ENCODE measurements around the gene ZBTB7A. TPM values are rescaled to one million over a fixed set of nuclear protein-coding genes. Genes with fewer than 3 reads are reported as not detected.
"Not testable (repeated sequence)": the region's sequence is repeated elsewhere in the genome, so short reads cannot be mapped to it uniquely, and the experiment has no call there.

ZBTB7A gene
- total RNA-seq, 1 donor from 2014 or later, result 54.2 TPM

GRCh38 chr19:4010808-4011110 lies 55.9 kb downstream of the ZBTB7A start:
- DNase-seq (ENCODE audit: low spot score), result no peak
- no peak for ATAC-seq
- intact Hi-C loops (cut with DNase I), result loop anchor here (5.0 kb wide), 1 partner anchor 42 kb away; no protein-coding TSS in a partner anchor

DNA sequence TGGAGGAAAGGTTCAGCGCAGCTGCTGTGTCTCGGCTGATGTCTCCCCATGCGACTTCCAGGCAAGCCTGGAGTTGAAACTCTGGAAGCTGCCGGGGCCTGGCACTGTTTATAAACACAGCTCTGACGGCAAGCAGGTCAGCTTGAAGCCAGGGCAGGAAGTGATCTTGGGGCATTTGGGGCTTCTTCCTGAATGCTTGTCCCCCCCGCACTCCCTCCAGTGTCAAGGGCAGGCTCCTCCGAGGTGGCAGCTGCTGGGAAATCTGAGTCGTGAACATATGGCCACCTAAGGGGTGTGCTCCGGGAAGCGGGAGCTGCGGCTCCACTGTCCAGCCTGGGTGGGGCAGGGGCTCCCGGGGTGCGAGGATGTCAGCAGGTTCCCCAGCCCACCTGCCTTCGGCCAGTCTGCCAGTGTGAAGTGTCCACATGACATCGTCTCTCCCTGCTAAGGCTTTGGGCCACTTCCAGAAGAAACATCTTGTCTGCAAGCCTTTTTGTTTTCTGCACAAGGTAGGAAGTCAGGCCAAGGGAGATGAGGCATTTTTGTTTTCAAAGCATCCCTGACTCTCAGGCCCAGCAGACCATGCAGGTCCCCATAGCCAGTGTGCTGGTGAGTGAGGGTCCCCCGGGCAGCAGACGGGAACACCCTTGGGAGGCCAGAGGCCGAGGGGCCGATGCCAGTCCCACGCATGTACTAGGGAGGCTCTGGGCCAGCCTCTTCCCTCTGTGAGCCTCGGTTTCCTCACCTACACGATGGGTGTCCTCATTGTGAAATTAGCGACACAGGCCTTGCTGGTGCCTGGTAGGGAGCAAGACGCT lies 56.5 kb downstream of the ZBTB7A start:
- DNase-seq (ENCODE audit: low spot score) (no peak), ATAC-seq (no peak)
- intact Hi-C loops (cut with DNase I), result loop anchor here (5.0 kb wide), 1 partner anchor 42 kb away; no protein-coding TSS in a partner anchor

- no peak for DNase-seq (ENCODE audit: low spot score)
- ATAC-seq, result peak; percentile 4
- intact Hi-C loops (cut with DNase I), result no loop called here
Measured at GRCh38 chr19:4007836-4008539, 58.7 kb downstream of the ZBTB7A start.

DNA sequence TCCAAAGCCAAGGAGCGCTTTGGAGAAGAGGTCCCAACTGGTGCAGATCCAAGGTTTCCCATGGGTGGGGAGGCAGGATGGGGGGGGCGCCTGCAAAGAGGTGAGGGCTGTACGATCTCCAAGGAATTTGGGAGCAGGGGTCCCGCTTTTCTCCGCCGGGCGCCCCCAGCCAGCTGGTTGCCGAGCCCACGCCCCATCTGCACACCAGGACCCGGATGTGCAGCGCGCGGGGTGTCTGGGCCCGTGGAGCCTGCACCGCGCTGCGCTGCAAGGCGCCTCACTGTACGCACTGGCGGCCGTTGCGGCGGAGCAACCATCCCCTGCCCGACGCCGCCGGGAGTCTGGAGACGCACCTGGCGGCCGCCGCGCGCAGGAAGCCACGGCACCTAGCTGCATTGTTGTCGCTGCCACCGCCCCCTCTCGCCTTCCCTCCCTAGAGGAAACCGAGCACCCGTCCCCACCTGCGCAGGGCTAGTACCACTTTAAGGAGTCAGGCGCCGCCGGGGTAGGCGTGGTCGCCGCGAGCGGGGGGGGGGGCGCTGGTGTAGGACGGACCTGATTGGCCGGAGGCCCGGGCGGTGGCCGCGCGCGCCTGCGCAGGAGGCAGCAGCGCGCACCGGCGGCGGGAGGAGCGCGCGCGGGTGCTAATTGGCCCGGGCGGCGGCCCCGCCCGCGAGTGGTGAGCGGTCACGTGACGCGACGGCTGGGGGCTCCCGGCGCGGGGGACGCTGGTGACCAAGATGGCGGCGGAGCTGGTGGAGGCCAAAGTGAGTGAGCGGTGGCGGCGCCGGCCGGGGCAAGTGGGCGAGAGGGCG lies 59.5 kb downstream of the ZBTB7A start, which contains the start of gene PIAS4:
Gene PIAS4 (plus strand): TSS at position 716 of the 815 bp plus-strand sequence. CDS start 25 bp downstream, at position 741.
- DNase-seq (ENCODE audit: low spot score) (peak; percentile 97), ATAC-seq (peak; percentile 94)
- intact Hi-C loops (cut with DNase I), result no loop called here

- ATAC-seq; DNase-seq (ENCODE audit: low spot score); intact Hi-C loops (cut with DNase I): not testable (repeated sequence)
Measured at GRCh38 chr19:4005436-4005835, 61.3 kb downstream of the ZBTB7A start.

DNA sequence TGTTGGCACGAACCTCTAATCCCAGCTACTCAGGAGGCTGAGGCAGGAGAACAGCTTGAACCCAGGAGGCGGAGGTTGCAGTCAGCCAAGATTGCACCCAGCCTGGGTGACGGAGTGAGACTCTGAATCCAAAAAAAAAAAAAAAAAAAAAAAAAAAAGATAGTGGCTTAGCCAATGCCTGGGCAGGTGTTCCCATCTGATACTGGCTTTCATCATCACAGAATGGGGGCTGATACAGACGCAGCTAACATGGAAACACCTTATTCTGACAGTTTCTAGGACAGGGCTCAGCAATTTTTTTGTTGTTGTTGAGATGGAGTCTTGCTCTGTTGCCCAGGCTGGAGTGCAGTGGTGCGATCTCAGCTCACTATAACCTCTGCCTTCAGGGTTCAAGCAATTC lies 65.9 kb downstream of the ZBTB7A start:
- ATAC-seq; DNase-seq (ENCODE audit: low spot score); intact Hi-C loops (cut with DNase I): not testable (repeated sequence)

DNA sequence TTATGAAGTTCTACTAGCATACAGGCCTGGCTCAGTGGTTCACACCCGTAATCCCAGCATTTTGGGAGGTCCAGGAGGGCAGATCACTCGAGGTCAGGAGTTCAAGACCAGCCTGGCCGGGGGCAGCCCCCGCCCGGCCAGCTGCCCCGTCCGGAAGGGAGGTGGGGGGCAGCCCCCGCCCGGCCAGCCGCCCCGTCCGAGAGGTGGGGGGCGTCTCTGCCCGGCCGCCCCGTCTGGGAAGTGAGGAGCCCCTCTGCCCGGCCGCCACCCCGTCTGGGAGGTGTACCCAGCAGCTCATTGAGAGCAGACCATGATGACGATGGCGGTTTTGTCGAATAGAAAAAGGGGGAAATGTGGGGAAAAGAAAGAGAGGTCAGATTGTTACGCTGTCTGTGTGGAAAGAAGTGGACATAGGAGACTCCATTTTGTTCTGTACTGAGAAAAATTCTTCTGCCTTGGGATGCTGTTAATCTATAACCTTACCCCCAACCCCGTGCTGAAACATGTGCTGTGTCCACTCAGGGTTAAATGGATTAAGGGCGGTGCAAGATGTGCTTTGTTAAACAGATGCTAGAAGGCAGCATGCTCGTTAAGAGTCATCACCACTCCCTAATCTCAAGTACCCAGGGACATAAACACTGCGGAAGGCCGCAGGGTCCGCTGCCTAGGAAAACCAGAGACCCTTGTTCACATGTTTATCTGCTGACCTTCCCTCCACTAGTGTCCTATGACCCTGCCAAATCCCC lies 67.9 kb downstream of the ZBTB7A start:
- ATAC-seq; DNase-seq (ENCODE audit: low spot score); intact Hi-C loops (cut with DNase I): not testable (repeated sequence)

GRCh38 chr19:3995607-3996006 lies 71.1 kb downstream of the ZBTB7A start:
- intact Hi-C loops (cut with DNase I), result no loop called here
- ATAC-seq, result peak; percentile 20

More at GRCh38 chr19:3995607-3996006, 71.1 kb downstream of the ZBTB7A start:
- DNase-seq (ENCODE audit: low spot score), result no peak

Other genes with a start within 250 kb of the ZBTB7A start
- 0.31 TPM for gene ZFR2, start 197.9 kb downstream of the ZBTB7A start, total RNA-seq
- not detected for gene ATCAY, start 186.2 kb downstream of the ZBTB7A start, total RNA-seq
- not detected for gene NMRK2, start 133.8 kb downstream of the ZBTB7A start, total RNA-seq
- gene DAPK3, start 95.8 kb downstream of the ZBTB7A start, total RNA-seq, result 69.0 TPM
- gene EEF2, start 81.4 kb downstream of the ZBTB7A start, total RNA-seq, result 1,381 TPM
- 33.4 TPM for gene PIAS4, start 59.2 kb downstream of the ZBTB7A start, total RNA-seq
- 108 TPM for gene MAP2K2, start 57.2 kb upstream of the ZBTB7A start, total RNA-seq
- not detected for gene CREB3L3, start 86.7 kb upstream of the ZBTB7A start, total RNA-seq
- gene SIRT6, start 115.7 kb upstream of the ZBTB7A start, total RNA-seq, result 19.0 TPM
- gene ANKRD24, start 115.8 kb upstream of the ZBTB7A start, total RNA-seq, result 1.3 TPM
- gene EBI3, start 162.6 kb upstream of the ZBTB7A start, total RNA-seq, result 3.0 TPM
- gene YJU2, start 180.2 kb upstream of the ZBTB7A start, total RNA-seq, result 17.3 TPM
- gene SHD, start 212.4 kb upstream of the ZBTB7A start, total RNA-seq, result not detected
- gene TMIGD2, start 235.5 kb upstream of the ZBTB7A start, total RNA-seq, result 0.85 TPM
- gene FSD1, start 237.7 kb upstream of the ZBTB7A start, total RNA-seq, result 0.31 TPM

Data from sciatic nerve (tissue), 2 donors.